Ramos (cell line): ENCODE measurements around the gene NACAD.
"Not testable (repeated sequence)": the region's sequence is repeated elsewhere in the genome, so short reads cannot be mapped to it uniquely, and the experiment has no call there.

Source experiments
- in situ Hi-C: fragments of 300-500 bp; cut with MboI; formaldehyde crosslinking; loops from one replicate; pipeline ENCODE4 v1.14.3; 2022; ENCODE audit warnings: low sequenced_read_pairs; ENCODE audit not compliant: unreplicated experiment

NACAD gene

GRCh38 chr7:45064047-45064725 is 24.6 kb downstream of the NACAD start:
- in situ Hi-C loops = no loop called here

GRCh38 chr7:45061806-45062425 is 26.9 kb downstream of the NACAD start:
- in situ Hi-C loops = no loop called here

GRCh38 chr7:45061352-45061751 is 27.4 kb downstream of the NACAD start:
- in situ Hi-C loops = no loop called here

GRCh38 chr7:45060295-45060694 is 28.5 kb downstream of the NACAD start:
- in situ Hi-C loops = no loop called here

- in situ Hi-C loops = no loop called here
Measured at GRCh38 chr7:45057878-45058277, 30.9 kb downstream of the NACAD start.

GRCh38 chr7:45055594-45056219 is 33.1 kb downstream of the NACAD start:
- in situ Hi-C loops = no loop called here

- in situ Hi-C loops = no loop called here
Measured at GRCh38 chr7:45055016-45055415, 33.8 kb downstream of the NACAD start.

GRCh38 chr7:45054442-45054841 is 34.3 kb downstream of the NACAD start:
- in situ Hi-C loops = no loop called here

GRCh38 chr7:45053941-45054340 is 34.8 kb downstream of the NACAD start:
- in situ Hi-C loops = no loop called here

- in situ Hi-C loops = no loop called here
Measured at GRCh38 chr7:45053401-45053800, 35.4 kb downstream of the NACAD start.

- in situ Hi-C loops = no loop called here
Measured at GRCh38 chr7:45052011-45052410, 36.8 kb downstream of the NACAD start.

GRCh38 chr7:45050198-45050597 is 38.6 kb downstream of the NACAD start:
- in situ Hi-C loops = no loop called here

- in situ Hi-C loops = no loop called here
Measured at GRCh38 chr7:45048748-45049147, 40.0 kb downstream of the NACAD start.

GRCh38 chr7:45044338-45044737 is 44.4 kb downstream of the NACAD start:
- in situ Hi-C loops = no loop called here

- in situ Hi-C loops = no loop called here
Measured at GRCh38 chr7:45039106-45039505, 49.7 kb downstream of the NACAD start.

- in situ Hi-C loops = no loop called here
Measured at GRCh38 chr7:45037876-45038275, 50.9 kb downstream of the NACAD start.

GRCh38 chr7:45036796-45037195 is 52.0 kb downstream of the NACAD start:
- in situ Hi-C loops = no loop called here

GRCh38 chr7:45036317-45036716 is 52.5 kb downstream of the NACAD start:
- in situ Hi-C loops = no loop called here

- in situ Hi-C loops = no loop called here
Measured at GRCh38 chr7:45035893-45036292, 52.9 kb downstream of the NACAD start.

- in situ Hi-C loops = no loop called here
Measured at GRCh38 chr7:45035371-45035770, 53.4 kb downstream of the NACAD start.

GRCh38 chr7:45034710-45035109 is 54.1 kb downstream of the NACAD start:
- in situ Hi-C loops = not testable (repeated sequence)

GRCh38 chr7:45033931-45034290 is 54.9 kb downstream of the NACAD start:
- in situ Hi-C loops = no loop called here
